DMS114 treated with DMSO at 0.1 percent for 48 hours (cell line): ENCODE measurements around the gene PTMA.
"Not testable (repeated sequence)": the region's sequence is repeated elsewhere in the genome, so short reads cannot be mapped to it uniquely, and the experiment has no call there.

Experiments
- DNase-seq: peaks from one replicate; lab custom pipeline; 2025; ENCODE audit not compliant: unreplicated experiment; lab: John Stamatoyannopoulos, UW

PTMA gene

GRCh38 chr2:231707927-231708772 is at the start of gene PTMA:
Gene PTMA (plus strand): TSS chr2:231708525. CDS start chr2:231708707, 182 bp downstream.
- DNase-seq: peak; percentile 90

- DNase-seq: not testable (repeated sequence)
Observed at GRCh38 chr2:231660073-231660472, 48.3 kb upstream of the PTMA start.

GRCh38 chr2:231660860-231661259 is 47.5 kb upstream of the PTMA start:
- no peak for DNase-seq

- no peak for DNase-seq
Observed at GRCh38 chr2:231661422-231662027, 46.8 kb upstream of the PTMA start.

- DNase-seq: peak; percentile 88
Observed at GRCh38 chr2:231662028-231662810, 46.1 kb upstream of the PTMA start.

GRCh38 chr2:231662811-231663457 is 45.4 kb upstream of the PTMA start:
- no peak for DNase-seq

- no peak for DNase-seq
Observed at GRCh38 chr2:231663458-231664212, 44.7 kb upstream of the PTMA start.

- DNase-seq: no peak
Observed at GRCh38 chr2:231664727-231665126, 43.6 kb upstream of the PTMA start.

GRCh38 chr2:231665245-231666170 is 42.8 kb upstream of the PTMA start:
- no peak for DNase-seq

GRCh38 chr2:231666171-231667095 is 41.9 kb upstream of the PTMA start:
- no peak for DNase-seq

GRCh38 chr2:231667096-231667427 is 41.3 kb upstream of the PTMA start:
- no peak for DNase-seq

GRCh38 chr2:231667496-231667895 is 40.8 kb upstream of the PTMA start:
- DNase-seq: no peak

- DNase-seq: no peak
Observed at GRCh38 chr2:231668981-231669380, 39.3 kb upstream of the PTMA start.

- no peak for DNase-seq
Observed at GRCh38 chr2:231671270-231672050, 36.9 kb upstream of the PTMA start.

GRCh38 chr2:231672617-231673347 is 35.5 kb upstream of the PTMA start:
- DNase-seq: no peak

GRCh38 chr2:231673348-231673770 is 35.0 kb upstream of the PTMA start:
- peak; percentile 46 for DNase-seq
